Smooth muscle cell (in vitro differentiated cells): Measurements from ENCODE around the gene FHAD1. TPM values are rescaled to one million over a fixed set of nuclear protein-coding genes. Genes with fewer than 3 reads are reported as not detected.

Experiments used
- DNase-seq: peaks from one replicate; lab custom pipeline; 2025; ENCODE audit not compliant: unreplicated experiment; lab: John Stamatoyannopoulos, UW
- H2AFZ ChIP-seq: fragments of 200-600 bp; sonication (generic); 2 replicates; pipeline ENCODE4 v1.6.0; 2016; ENCODE audit warnings: antibody characterized with exemption, low read depth, mild to moderate bottlenecking
- H3F3A ChIP-seq: fragments of 200-600 bp; sonication (generic); 2 replicates; pipeline ENCODE4 v1.6.0; 2017; ENCODE audit warnings: antibody characterized with exemption, low read depth
- H3K27ac ChIP-seq: fragments of 200-600 bp; sonication (generic); 2 replicates; pipeline ENCODE4 v1.5.1; 2016; ENCODE audit warnings: low read depth, mild to moderate bottlenecking
- H3K27me3 ChIP-seq: fragments of 200-600 bp; sonication (generic); 2 replicates; pipeline ENCODE4 v1.6.1; 2016; ENCODE audit warnings: low read depth, mild to moderate bottlenecking
- H3K36me3 ChIP-seq: fragments of 200-600 bp; sonication (generic); 2 replicates; pipeline ENCODE4 v1.5.1; 2016; ENCODE audit warnings: low read depth
- H3K4me1 ChIP-seq: fragments of 200-600 bp; sonication (generic); 2 replicates; pipeline ENCODE4 v1.5.1; 2016; ENCODE audit warnings: low read depth
- H3K4me2 ChIP-seq: fragments of 200-600 bp; sonication (generic); 2 replicates; pipeline ENCODE4 v1.6.0; 2016; ENCODE audit warnings: mild to moderate bottlenecking
- H3K4me3 ChIP-seq: fragments of 200-600 bp; sonication (generic); 2 replicates; pipeline ENCODE4 v1.5.1; 2016; ENCODE audit warnings: mild to moderate bottlenecking
- H3K79me2 ChIP-seq: fragments of 200-600 bp; sonication (generic); 2 replicates; pipeline ENCODE4 v1.6.0; 2016; ENCODE audit warnings: low read depth, mild to moderate bottlenecking
- H3K9ac ChIP-seq: fragments of 200-600 bp; sonication (generic); 2 replicates; pipeline ENCODE4 v1.6.0; 2016; ENCODE audit warnings: low read depth
- H3K9me3 ChIP-seq: fragments of 200-600 bp; sonication (generic); replicated peaks from 2 replicates; pipeline ENCODE4 v1.5.1; 2016; ENCODE audit warnings: low read depth
- H4K20me1 ChIP-seq: fragments of 200-600 bp; sonication (generic); 2 replicates; pipeline ENCODE4 v1.6.0; 2016; ENCODE audit warnings: low read depth
- CTCF ChIP-seq: fragments of 200-600 bp; sonication (generic); IDR thresholded peaks from 2 replicates; pipeline ENCODE4 v1.5.1; 2017; ENCODE audit warnings: borderline replicate concordance, mild to moderate bottlenecking, antibody characterized with exemption; ENCODE audit not compliant: insufficient read depth, poor library complexity, severe bottlenecking
- WGBS: methylation state at CpG from one replicate; pipeline ENCODE4 v1.1.7; 2016; ENCODE audit warnings: low lambda C conversion rate; 5-methylcytosine and 5-hydroxymethylcytosine counted together
- polyA plus RNA-seq: library from polyadenylated mRNA; unstranded; fragments of >200 nt; fragmentation: Nextera tagmentation; extraction: Ambion mirVana; gene quantifications from 2 replicates; pipeline ENCODE4 v1.2.1, GENCODE V29; 2016
- total RNA-seq: library from RNA; depleted of rRNA; stranded (reverse); fragments of >200 nt; gene quantifications from 2 replicates; pipeline ENCODE4 v1.2.3, GENCODE V29; 2014

Gene FHAD1
- total and polyA plus RNA-seq, 2 experiments from 2014 or later = 0.33 TPM; not detected in 1

GRCh38 chr1:15201221-15201620, 45.8 kb upstream of the FHAD1 start:
- H3K9ac ChIP-seq = no peak overlapping the region
- peak overlapping the region; percentile 62 for H3K4me2 ChIP-seq
- H3K4me3 ChIP-seq = no peak overlapping the region
- peaks cover 17% of the 10 kb centered on the region for H3K4me1 ChIP-seq
- H3K79me2 ChIP-seq = peaks cover 6% of the 10 kb centered on the region
- H4K20me1 ChIP-seq = peaks cover 42% of the 10 kb centered on the region
- 88% methylated on average over 4 of the region's 4 CpGs for WGBS
- H2AFZ ChIP-seq = no peak overlapping the region
- no peaks in the 10 kb centered on the region for H3K9me3 ChIP-seq
- H3K36me3 ChIP-seq = no peaks in the 10 kb centered on the region
- peaks cover 3% of the 10 kb centered on the region for H3F3A ChIP-seq
- H3K27ac ChIP-seq = peak overlapping the region; percentile 76
- no peak for DNase-seq
- no peaks in the 10 kb centered on the region for H3K27me3 ChIP-seq
- TF ChIP-seq CTCF = no peak

- peaks cover 6% of the 10 kb centered on the region for H3K79me2 ChIP-seq
- H3K36me3 ChIP-seq = no peaks in the 10 kb centered on the region
- 59% methylated on average over 13 of the region's 13 CpGs for WGBS
- peak overlapping the region; percentile 21 for H3K4me2 ChIP-seq
- no peak for DNase-seq
- no peaks in the 10 kb centered on the region for H3K9me3 ChIP-seq
- H3F3A ChIP-seq = peaks cover 3% of the 10 kb centered on the region
- no peak overlapping the region for H3K27ac ChIP-seq
- no peaks in the 10 kb centered on the region for H3K27me3 ChIP-seq
- peaks cover 16% of the 10 kb centered on the region for H3K4me1 ChIP-seq
- no peak overlapping the region for H3K9ac ChIP-seq
- TF ChIP-seq CTCF = no peak
- H2AFZ ChIP-seq = no peak overlapping the region
- H4K20me1 ChIP-seq = peaks cover 43% of the 10 kb centered on the region
- H3K4me3 ChIP-seq = no peak overlapping the region
Measured at GRCh38 chr1:15201849-15202551, 45.0 kb upstream of the FHAD1 start.

GRCh38 chr1:15204931-15205330, 42.1 kb upstream of the FHAD1 start:
- H3K4me1 ChIP-seq = peaks cover 11% of the 10 kb centered on the region

More at GRCh38 chr1:15204931-15205330, 42.1 kb upstream of the FHAD1 start:
- Histone ChIP-seq H3K9me3 (no peaks in the 10 kb centered on the region), H2AFZ (no peak overlapping the region), H3K4me2 (no peak overlapping the region), H3K79me2 (peaks cover 6% of the 10 kb centered on the region), H3K4me3 (no peak overlapping the region), H3K36me3 (no peaks in the 10 kb centered on the region), H3K27ac (no peak overlapping the region), H3F3A (peaks cover 3% of the 10 kb centered on the region), H3K27me3 (no peaks in the 10 kb centered on the region), H4K20me1 (peaks cover 38% of the 10 kb centered on the region), H3K9ac (no peak overlapping the region)
- WGBS = 96% methylated on average over 7 of the region's 7 CpGs
- TF ChIP-seq CTCF = no peak
- DNase-seq = no peak
